CD14-positive monocyte (primary cell): ENCODE measurements around the gene MAML1. TPM values are rescaled to one million over a fixed set of nuclear protein-coding genes. Genes with fewer than 3 reads are reported as not detected.
"Not testable (repeated sequence)": the region's sequence is repeated elsewhere in the genome, so short reads cannot be mapped to it uniquely, and the experiment has no call there.

Experiments used
- DNase-seq, 3 donors: peaks; one replicate each; pipeline ENCODE4 v3.0.0-alpha.2; 2011 to 2022
- H2AFZ ChIP-seq: 2 replicates; pipeline ENCODE4 v1.6.0; 2012; ENCODE audit warnings: mild to moderate bottlenecking, low read depth, low read length, inconsistent platforms; ENCODE audit not compliant: insufficient read depth, poor library complexity, severe bottlenecking
- H3K27ac ChIP-seq, 2 donors: 1 replicate in 1 of 2; 2 replicates in 1 of 2; pipeline ENCODE4 v1.5.1; 2012 to 2013; ENCODE audit warnings: low read length in 2 of 2, control low read depth in 1 of 2, inconsistent platforms in 1 of 2, low read depth in 1 of 2, mild to moderate bottlenecking in 1 of 2
- H3K27me3 ChIP-seq, 2 donors: one replicate each; pipeline versions ENCODE4 v1.6.0 to v1.6.1; 2011 to 2013; ENCODE audit warnings: low read length in 2 of 2; ENCODE audit not compliant: control insufficient read depth in 2 of 2, insufficient read depth in 2 of 2
- H3K36me3 ChIP-seq, 2 donors: replicated peaks in 1 of 2; 1 replicate in 1 of 2; 2 replicates in 1 of 2; pipeline versions ENCODE4 v1.5.1 to v1.6.1; 2012 to 2013; ENCODE audit warnings: low read length in 2 of 2, control low read depth in 1 of 2, inconsistent platforms in 1 of 2, mild to moderate bottlenecking in 1 of 2; ENCODE audit not compliant: insufficient read depth in 2 of 2, control insufficient read depth in 1 of 2
- H3K4me1 ChIP-seq, 2 donors: 1 replicate in 1 of 2; 2 replicates in 1 of 2; pipeline versions ENCODE4 v1.5.1 to v1.6.1; 2012 to 2013; ENCODE audit warnings: low read length in 2 of 2, control low read depth in 1 of 2, inconsistent platforms in 1 of 2, mild to moderate bottlenecking in 1 of 2, moderate library complexity in 1 of 2; ENCODE audit not compliant: insufficient read depth in 2 of 2, control insufficient read depth in 1 of 2
- H3K4me2 ChIP-seq: replicated peaks from 2 replicates; pipeline ENCODE3; 2012; ENCODE audit warnings: low read length, moderate library complexity, mild to moderate bottlenecking; ENCODE audit not compliant: poor library complexity, severe bottlenecking; ENCODE audit errors: extremely low read depth
- H3K4me3 ChIP-seq, 3 experiments: fragments of 200-600 bp in 1 of 3; sonication (generic) in 1 of 3; replicated peaks in 1 of 3; 1 replicate in 2 of 3; 2 replicates in 1 of 3; pipeline ENCODE4 v1.5.1; 2011 to 2013; ENCODE audit warnings: low read length in 3 of 3, mild to moderate bottlenecking in 3 of 3, control low read depth in 2 of 3, low read depth in 2 of 3, inconsistent platforms in 1 of 3, moderate library complexity in 1 of 3
- H3K79me2 ChIP-seq: 2 replicates; pipeline ENCODE4 v1.6.0; 2012; ENCODE audit warnings: mild to moderate bottlenecking, control low read depth, inconsistent platforms, low read length, moderate library complexity; ENCODE audit not compliant: insufficient read depth
- H3K9ac ChIP-seq: 2 replicates; pipeline ENCODE4 v1.6.0; 2017; ENCODE audit warnings: low read length, mild to moderate bottlenecking; ENCODE audit not compliant: insufficient read depth, poor library complexity, severe bottlenecking
- H3K9me3 ChIP-seq, 2 donors: replicated peaks in 1 of 2; 1 replicate in 1 of 2; 2 replicates in 1 of 2; pipeline versions ENCODE4 v1.5.1 to v1.6.1; 2012 to 2013; ENCODE audit warnings: low read length in 2 of 2, control low read depth in 1 of 2; ENCODE audit not compliant: control insufficient read depth in 1 of 2, insufficient read depth in 1 of 2
- H4K20me1 ChIP-seq: 2 replicates; pipeline ENCODE4 v1.6.0; 2012; ENCODE audit warnings: mild to moderate bottlenecking, low read length, control low read depth, moderate library complexity; ENCODE audit not compliant: insufficient read depth
- H3K27ac Mint-ChIP-seq, 7 donors: one replicate each; pipeline ENCODE4 v1.8.0; 2020; ENCODE audit warnings: mild to moderate bottlenecking in 7 of 7, mixed read lengths in 7 of 7, moderate library complexity in 6 of 7, inconsistent platforms in 2 of 7
- H3K27me3 Mint-ChIP-seq, 3 donors: one replicate each; pipeline ENCODE4 v1.8.0; 2021 to 2022; ENCODE audit warnings: low read depth in 3 of 3, mild to moderate bottlenecking in 3 of 3, mixed read lengths in 3 of 3, moderate library complexity in 3 of 3, inconsistent platforms in 1 of 3
- H3K36me3 Mint-ChIP-seq, 2 donors: one replicate each; pipeline ENCODE4 v1.8.0; 2020; ENCODE audit warnings: mixed read lengths in 2 of 2, inconsistent platforms in 1 of 2, mild to moderate bottlenecking in 1 of 2
- H3K4me1 Mint-ChIP-seq: one replicate; pipeline ENCODE4 v1.8.0; 2020; ENCODE audit warnings: mild to moderate bottlenecking, mixed read lengths
- H3K4me3 Mint-ChIP-seq, 2 donors: one replicate each; pipeline ENCODE4 v1.8.0; 2020; ENCODE audit warnings: mild to moderate bottlenecking in 2 of 2, mixed read lengths in 2 of 2, moderate library complexity in 1 of 2
- H3K9me3 Mint-ChIP-seq, 7 donors: one replicate each; pipeline ENCODE4 v1.8.0; 2020 to 2022; ENCODE audit warnings: mixed read lengths in 7 of 7, mild to moderate bottlenecking in 6 of 7, moderate library complexity in 6 of 7, inconsistent platforms in 2 of 7
- CTCF ChIP-seq: fragments of 200-600 bp; IDR thresholded peaks from one replicate; pipeline ENCODE4 v1.8.0; 2022; ENCODE audit warnings: antibody characterized with exemption, mild to moderate bottlenecking
- WGBS: methylation state at CpG from one replicate; pipeline ENCODE4 v1.1.5; 2013; ENCODE audit warnings: missing lambda C conversion rate; ENCODE audit not compliant: insufficient coverage; 5-methylcytosine and 5-hydroxymethylcytosine counted together
- intact Hi-C, 2 donors: fragments of 100-400 bp; cut with micrococcal nuclease; formaldehyde crosslinking; loops; one replicate each; pipeline versions ENCODE4 v1.15.0 to v1.15.1; 2023
- polyA plus RNA-seq, 3 donors: library from polyadenylated mRNA; depleted of rRNA in 1 of 3; unstranded in 2 of 3; stranded (reverse) in 1 of 3; fragments of 300-500 nt in 2 of 3; fragments of >200 nt in 1 of 3; fragmentation: Illumina TruSeq in 2 of 3; gene quantifications; 1 replicate in 2 of 3; 2 replicates in 1 of 3; pipeline ENCODE4 v1.2.3, GENCODE V29; 2012 to 2021

MAML1 gene
- polyA plus RNA-seq, 3 donors: 2.2 to 11.0 (median 2.7) TPM

GRCh38 chr5:179697108-179697507 is 35.5 kb upstream of the MAML1 start:
- no peak for DNase-seq
- peaks cover 0 to 4% of the 10 kb centered on the region in 2 donors for H3K36me3 ChIP-seq
- H3K79me2 ChIP-seq: peaks cover 43% of the 10 kb centered on the region
- H3K27me3 Mint-ChIP-seq: peaks cover 0 to 2% (median 0%) of the 10 kb centered on the region in 3 donors
- H3K4me3 Mint-ChIP-seq: no peak overlapping the region
- H3K36me3 Mint-ChIP-seq: peaks cover 0 to 4% of the 10 kb centered on the region in 2 donors
- H3K4me3 ChIP-seq: no peak overlapping the region
- WGBS: no CpG with 5 or more reads among the region's 2 CpGs
- peak overlapping the region; percentile 96 to 100 (median 100) for H3K27ac Mint-ChIP-seq
- intact Hi-C loops: loop anchor here in 1 of 2 donors (10.0 kb wide), 1 partner anchor 72 kb away; the partner anchor contains the start of gene HNRNPH1
- H3K9ac ChIP-seq: no peak overlapping the region
- H3K27ac ChIP-seq: peak overlapping the region; percentile 91 to 99
- peaks cover 20% of the 10 kb centered on the region for H4K20me1 ChIP-seq
- TF ChIP-seq CTCF: no peak
- peak overlapping the region; percentile 75 for H3K4me2 ChIP-seq
- H3K4me1 ChIP-seq: peaks cover 49 to 69% of the 10 kb centered on the region in 2 donors
- no peaks in the 10 kb centered on the region for H3K9me3 Mint-ChIP-seq
- peak overlapping the region; percentile 89 for H2AFZ ChIP-seq
- H3K9me3 ChIP-seq: no peaks in the 10 kb centered on the region
- no peaks in the 10 kb centered on the region for H3K27me3 ChIP-seq
- H3K4me1 Mint-ChIP-seq: peaks cover 47% of the 10 kb centered on the region

- not testable (repeated sequence) for H3K36me3 Mint-ChIP-seq, H3K9me3 Mint-ChIP-seq, H3K27me3 ChIP-seq, H3K27me3 Mint-ChIP-seq, H3K9me3 ChIP-seq, DNase-seq, H3K36me3 ChIP-seq
- peaks cover 50 to 73% of the 10 kb centered on the region in 2 donors for H3K4me1 ChIP-seq
- peak overlapping the region; percentile 94 to 97 for H3K4me3 Mint-ChIP-seq
- WGBS: 81% methylated on average over 4 of the region's 15 CpGs
- intact Hi-C loops: loop anchor here in 1 of 2 donors (10.0 kb wide), 1 partner anchor 73 kb away; the partner anchor contains the start of gene HNRNPH1
- peaks cover 24% of the 10 kb centered on the region for H4K20me1 ChIP-seq
- H3K27ac ChIP-seq: peak overlapping the region; percentile 91 to 99
- H3K4me1 Mint-ChIP-seq: peaks cover 51% of the 10 kb centered on the region
- peak overlapping the region; percentile 89 for H2AFZ ChIP-seq
- peak overlapping the region in 2 of 3 experiments; percentile 55 to 91 for H3K4me3 ChIP-seq
- H3K4me2 ChIP-seq: peak overlapping the region; percentile 75
- peak overlapping the region; percentile 100 for H3K9ac ChIP-seq
- H3K79me2 ChIP-seq: peaks cover 47% of the 10 kb centered on the region
- peak overlapping the region; percentile 96 to 100 (median 100) for H3K27ac Mint-ChIP-seq
Measured at GRCh38 chr5:179697543-179697942, 35.1 kb upstream of the MAML1 start.
